A673 (cell line): Measurements from ENCODE around the gene E2F1.

Source experiments
- CTCF ChIP-seq: fragments of 300-800, 200-600 bp; sonication (generic); conservative IDR thresholded peaks from 2 replicates; pipeline ENCODE4 v1.5.1; 2017; ENCODE audit warnings: low read depth, mild to moderate bottlenecking, antibody characterized with exemption, low read length, moderate library complexity, mixed read lengths
- EZH2 ChIP-seq: fragments of 200-600 bp; sonication (generic); IDR thresholded peaks from 2 replicates; pipeline ENCODE4 v1.6.1; 2017; ENCODE audit warnings: borderline replicate concordance, low read depth, mild to moderate bottlenecking, mixed read lengths, antibody characterized with exemption, low read length; ENCODE audit not compliant: poor library complexity, severe bottlenecking

- TF ChIP-seq CTCF: no peak
- TF ChIP-seq EZH2: no peak
Observed at GRCh38 chr20:33664085-33664761, 22.0 kb downstream of the E2F1 start.
